ENCODE results near the gene TMEM59L.
"Not testable (repeated sequence)": the region's sequence is repeated elsewhere in the genome, so short reads cannot be mapped to it uniquely, and the experiment has no call there.

TMEM59L gene

GRCh38 chr19:18600692-18601397 is 11.8 kb upstream of the TMEM59L start:
- H3K4me3 Mint-ChIP-seq; DNase-seq; H3K36me3 Mint-ChIP-seq (ENCODE audit: insufficient read depth); H3K27ac Mint-ChIP-seq; ATAC-seq (replicated peaks); H3K9me3 Mint-ChIP-seq: not testable (repeated sequence)
- H3K27me3 Mint-ChIP-seq = peaks cover 35 to 72% of the 10 kb centered on the region in 2 donors
- peaks cover 8 to 16% of the 10 kb centered on the region in 2 donors for H3K4me1 Mint-ChIP-seq (ENCODE audit: low read depth in 2 of 2)

DNA sequence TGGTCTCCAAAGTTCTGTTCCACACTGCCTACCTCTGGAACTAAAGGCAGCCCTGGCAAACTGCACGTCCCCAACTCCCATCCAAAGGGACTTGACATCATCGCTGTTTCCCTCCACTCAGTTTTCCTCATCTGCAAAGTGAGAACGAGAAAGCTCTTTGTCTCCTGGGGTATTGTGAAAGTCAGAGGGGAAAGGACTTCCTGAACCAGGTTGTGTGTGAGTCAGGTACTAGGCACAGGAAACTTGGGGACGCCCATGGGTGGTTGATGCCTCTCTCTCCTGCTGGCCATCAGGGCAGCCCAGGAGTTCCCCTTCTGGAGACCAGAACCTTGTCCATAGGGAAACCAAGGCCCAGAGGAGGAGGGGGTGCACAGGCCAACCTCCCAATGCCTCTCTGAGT is 10.8 kb upstream of the TMEM59L start:
- Mint-ChIP-seq H3K4me1 (ENCODE audit: low read depth in 2 of 2) (peaks cover 7 to 10% of the 10 kb centered on the region in 2 donors), H3K9me3 (no peaks in the 10 kb centered on the region), H3K36me3 (ENCODE audit: insufficient read depth) (no peaks in the 10 kb centered on the region), H3K27me3 (peaks cover 35 to 72% of the 10 kb centered on the region in 2 donors), H3K27ac (no peak overlapping the region), H3K4me3 (no peak overlapping the region)
- no peak for ATAC-seq (replicated peaks)
- DNase-seq = no peak

DNA sequence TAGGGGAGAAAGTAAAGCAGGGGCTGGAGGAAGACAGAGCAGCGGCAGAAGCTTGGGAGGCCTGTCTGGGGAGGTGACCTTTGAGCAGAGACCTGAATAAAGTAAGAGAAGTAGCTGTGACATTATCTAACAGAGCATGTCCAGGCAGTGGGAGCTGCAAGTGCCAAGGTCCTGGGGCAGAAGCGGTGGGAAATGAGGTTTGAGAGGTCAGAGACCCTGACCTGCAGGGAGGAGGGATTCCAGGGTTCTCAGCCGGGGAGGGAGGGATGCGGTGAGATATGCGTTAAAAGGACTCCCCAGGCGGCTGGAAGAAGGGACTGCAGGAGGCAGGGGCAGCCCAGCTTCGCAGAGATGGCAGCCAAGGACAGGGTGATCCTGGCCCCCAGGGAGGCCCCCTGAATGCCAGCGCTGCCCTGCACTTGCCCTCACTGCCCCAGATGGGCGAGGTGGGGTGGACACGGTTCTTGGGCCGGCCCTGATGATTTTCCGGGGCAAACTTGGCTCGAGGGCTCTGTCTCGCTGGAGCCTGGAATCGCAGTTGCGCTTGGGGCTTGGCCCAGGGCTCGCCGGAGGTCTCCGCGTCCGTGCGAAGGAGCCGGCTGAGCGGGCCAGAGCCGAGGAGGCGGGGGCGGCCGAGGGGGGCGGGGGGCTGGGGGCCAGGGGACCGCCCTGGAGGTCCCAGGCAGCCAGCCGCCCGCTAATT is 9.3 kb upstream of the TMEM59L start:
- ATAC-seq (replicated peaks) = peak; percentile 74
- Mint-ChIP-seq H3K9me3 (no peaks in the 10 kb centered on the region), H3K27ac (no peak overlapping the region), H3K4me1 (ENCODE audit: low read depth in 2 of 2) (peaks cover 9 to 10% of the 10 kb centered on the region in 2 donors), H3K27me3 (peaks cover 46 to 84% of the 10 kb centered on the region in 2 donors), H3K36me3 (ENCODE audit: insufficient read depth) (no peaks in the 10 kb centered on the region), H3K4me3 (peak overlapping the region in 1 of 2 donors; percentile 45)
- DNase-seq = no peak

GRCh38 chr19:18603958-18604819 is 8.5 kb upstream of the TMEM59L start:
- DNase-seq = no peak
- Mint-ChIP-seq H3K36me3 (ENCODE audit: insufficient read depth) (no peaks in the 10 kb centered on the region), H3K27me3 (peaks cover 54 to 84% of the 10 kb centered on the region in 2 donors), H3K4me1 (ENCODE audit: low read depth in 2 of 2) (peaks cover 9 to 10% of the 10 kb centered on the region in 2 donors), H3K27ac (no peak overlapping the region), H3K4me3 (no peak overlapping the region), H3K9me3 (no peaks in the 10 kb centered on the region)
- ATAC-seq (replicated peaks) = no peak

DNA sequence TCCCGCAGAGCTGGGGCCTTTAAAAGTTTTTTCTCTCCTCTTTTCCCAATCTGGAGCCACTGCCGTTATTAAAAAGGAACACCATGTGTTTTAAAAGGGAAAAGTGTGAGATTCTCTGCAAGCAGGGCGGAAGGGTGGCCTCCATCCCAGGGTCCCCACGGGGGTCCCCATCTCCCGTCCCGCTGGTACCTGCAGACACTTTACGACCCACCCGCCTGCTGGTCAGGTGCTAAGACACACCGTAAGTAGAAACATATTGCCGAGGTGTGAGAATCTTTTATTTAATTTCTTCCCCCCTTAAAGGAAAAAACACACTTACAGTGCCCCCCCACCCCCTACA is 7.9 kb upstream of the TMEM59L start:
- Mint-ChIP-seq H3K27me3 (peaks cover 60 to 84% of the 10 kb centered on the region in 2 donors), H3K9me3 (no peaks in the 10 kb centered on the region), H3K27ac (no peak overlapping the region), H3K4me1 (ENCODE audit: low read depth in 2 of 2) (peaks cover 9 to 10% of the 10 kb centered on the region in 2 donors), H3K4me3 (no peak overlapping the region), H3K36me3 (ENCODE audit: insufficient read depth) (no peaks in the 10 kb centered on the region)
- DNase-seq (no peak), ATAC-seq (replicated peaks) (no peak)

DNA sequence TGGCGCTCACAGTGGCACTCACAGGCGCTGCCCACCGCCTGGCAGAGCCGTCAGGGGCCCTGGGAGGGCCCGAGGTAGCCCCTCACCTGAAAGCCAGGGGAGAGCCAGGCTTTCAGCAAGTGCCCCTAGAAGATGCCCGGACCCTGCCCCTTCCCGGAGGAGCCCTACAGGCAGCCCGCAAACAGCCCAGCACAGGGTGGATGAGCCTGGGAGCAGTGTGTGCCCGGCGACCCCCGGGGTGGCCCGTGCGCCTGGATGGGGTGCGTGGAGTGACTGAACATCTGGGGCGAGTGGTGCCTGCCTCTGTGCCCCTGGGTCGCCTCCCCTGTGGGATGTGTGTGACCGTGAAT is 7.5 kb upstream of the TMEM59L start:
- Mint-ChIP-seq H3K9me3 (no peaks in the 10 kb centered on the region), H3K27ac (no peak overlapping the region)
- no peak for ATAC-seq (replicated peaks)

DNA sequence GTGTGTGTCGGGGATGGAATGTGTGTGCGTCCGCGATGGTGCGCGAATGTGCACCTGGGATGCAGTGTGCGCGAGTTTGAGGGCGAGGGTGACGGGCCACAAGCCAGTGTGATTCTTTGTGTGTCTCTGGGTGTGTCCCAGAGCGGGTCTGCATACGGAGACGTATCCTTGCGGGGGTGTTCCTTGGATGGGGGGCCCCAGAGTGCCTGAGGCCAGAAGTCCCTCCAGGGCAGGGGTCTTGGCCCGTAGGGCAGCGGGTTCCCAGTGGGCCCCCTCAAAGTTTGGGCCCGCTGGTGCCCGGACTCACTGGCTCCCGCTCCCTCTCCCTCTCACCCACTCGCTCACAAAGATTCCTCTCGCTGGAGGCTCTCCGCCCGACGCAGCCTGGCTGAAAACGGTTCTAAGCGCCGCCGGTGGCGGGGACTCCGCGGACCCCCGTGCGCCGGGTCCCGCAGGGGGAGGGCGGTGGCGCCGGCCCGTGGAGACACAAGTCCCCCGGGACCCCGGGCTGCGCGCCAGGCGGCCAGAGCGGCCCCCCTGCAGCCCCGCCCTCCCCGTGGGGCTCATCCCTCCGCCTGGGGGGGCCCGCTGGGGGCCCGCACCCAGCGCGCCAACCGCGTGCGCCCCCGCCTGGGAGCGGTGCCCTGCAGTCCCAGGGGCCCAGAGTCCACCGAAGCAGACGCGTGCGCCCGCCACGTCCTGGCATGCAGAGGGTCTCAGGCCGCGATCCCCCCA is 7.0 kb upstream of the TMEM59L start:
- Mint-ChIP-seq H3K27ac (no peak overlapping the region), H3K36me3 (ENCODE audit: insufficient read depth) (no peaks in the 10 kb centered on the region), H3K9me3 (no peaks in the 10 kb centered on the region), H3K4me1 (ENCODE audit: low read depth in 2 of 2) (peaks cover 9 to 10% of the 10 kb centered on the region in 2 donors), H3K4me3 (peak overlapping the region; percentile 27 to 65), H3K27me3 (peaks cover 63 to 85% of the 10 kb centered on the region in 2 donors)
- ATAC-seq (replicated peaks) (no peak), DNase-seq (no peak)

More for the DNA sequence above, 7.5 kb upstream of the TMEM59L start:
- H3K4me1 Mint-ChIP-seq (ENCODE audit: low read depth in 2 of 2) = peaks cover 9 to 10% of the 10 kb centered on the region in 2 donors
- H3K36me3 Mint-ChIP-seq (ENCODE audit: insufficient read depth) = no peaks in the 10 kb centered on the region
- no peak for DNase-seq
- H3K4me3 Mint-ChIP-seq = peak overlapping the region; percentile 27 to 65
- H3K27me3 Mint-ChIP-seq = peaks cover 63 to 84% of the 10 kb centered on the region in 2 donors

DNA sequence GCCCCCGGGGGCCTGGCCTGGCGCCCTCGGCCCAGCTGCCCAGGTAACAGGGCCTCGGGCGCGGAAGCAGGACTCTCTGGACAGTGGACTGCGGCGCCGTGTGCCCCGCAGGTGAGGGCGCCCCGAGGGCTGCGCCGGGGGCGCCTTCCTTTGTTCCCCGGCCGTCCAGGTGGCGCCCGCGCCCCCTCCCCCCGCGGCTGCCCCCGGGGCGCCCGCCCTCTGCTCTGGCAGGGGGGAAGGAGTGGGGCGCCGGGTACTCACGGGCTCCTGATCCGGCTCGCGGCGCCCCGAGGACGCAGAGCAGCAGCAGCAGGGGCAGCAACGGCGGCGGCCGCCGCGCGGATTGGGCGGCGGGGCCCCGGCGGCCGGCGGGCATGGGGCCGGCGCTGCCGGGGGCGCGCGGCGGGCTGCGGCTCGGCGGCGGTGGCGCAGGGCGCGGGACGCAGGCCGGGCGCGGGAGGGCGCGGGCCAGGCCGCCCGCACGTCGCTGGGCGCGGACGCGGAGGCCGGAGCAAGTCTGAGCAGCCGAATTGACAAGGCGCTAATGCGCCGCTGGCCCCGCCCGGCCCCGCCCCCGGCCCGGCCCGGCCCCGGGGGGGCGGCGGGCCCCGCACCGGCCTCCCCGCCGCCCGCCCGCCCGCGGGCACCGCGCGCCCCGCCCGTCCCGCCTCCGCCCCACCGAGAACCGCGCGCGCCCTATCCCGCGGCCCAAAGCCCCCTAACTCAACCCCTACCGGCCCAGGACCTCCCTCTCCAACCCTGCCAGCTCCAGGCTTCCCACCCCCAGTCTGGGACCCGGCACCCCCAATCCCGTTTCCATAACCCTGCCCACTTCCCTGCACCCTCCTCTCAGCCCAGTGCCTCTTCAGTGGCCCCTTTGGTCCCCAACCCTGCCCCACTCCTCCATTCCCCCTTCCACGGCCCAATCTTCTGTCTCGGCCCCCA is 6.1 kb upstream of the TMEM59L start, which contains the start of gene CRLF1:
Gene CRLF1, minus strand, starts transcription at position 519 of the 945 bp plus-strand sequence. Its CDS starts 143 bp downstream, at position 376.
- Mint-ChIP-seq H3K27ac (no peak within 1 kb of the TSS), H3K4me1 (ENCODE audit: low read depth in 2 of 2) (peaks cover 13 to 15% of the 10 kb centered on the region in 2 donors), H3K27me3 (peaks cover 65 to 85% of the 10 kb centered on the region in 2 donors), H3K36me3 (ENCODE audit: insufficient read depth) (no peaks in the 10 kb centered on the region), H3K4me3 (peak within 1 kb of the TSS; percentile 47 to 65), H3K9me3 (no peaks in the 10 kb centered on the region)
- no peak for ATAC-seq (replicated peaks)
- DNase-seq = no peak

- Mint-ChIP-seq H3K27me3 (peaks cover 64 to 85% of the 10 kb centered on the region in 2 donors), H3K4me3 (peak overlapping the region; percentile 47 to 52), H3K27ac (no peak overlapping the region), H3K36me3 (ENCODE audit: insufficient read depth) (peaks cover 3% of the 10 kb centered on the region), H3K9me3 (no peaks in the 10 kb centered on the region), H3K4me1 (ENCODE audit: low read depth in 2 of 2) (peaks cover 20 to 21% of the 10 kb centered on the region in 2 donors)
- DNase-seq = no peak
- no peak for ATAC-seq (replicated peaks)
Observed at GRCh38 chr19:18607226-18608101, 5.2 kb upstream of the TMEM59L start.

DNA sequence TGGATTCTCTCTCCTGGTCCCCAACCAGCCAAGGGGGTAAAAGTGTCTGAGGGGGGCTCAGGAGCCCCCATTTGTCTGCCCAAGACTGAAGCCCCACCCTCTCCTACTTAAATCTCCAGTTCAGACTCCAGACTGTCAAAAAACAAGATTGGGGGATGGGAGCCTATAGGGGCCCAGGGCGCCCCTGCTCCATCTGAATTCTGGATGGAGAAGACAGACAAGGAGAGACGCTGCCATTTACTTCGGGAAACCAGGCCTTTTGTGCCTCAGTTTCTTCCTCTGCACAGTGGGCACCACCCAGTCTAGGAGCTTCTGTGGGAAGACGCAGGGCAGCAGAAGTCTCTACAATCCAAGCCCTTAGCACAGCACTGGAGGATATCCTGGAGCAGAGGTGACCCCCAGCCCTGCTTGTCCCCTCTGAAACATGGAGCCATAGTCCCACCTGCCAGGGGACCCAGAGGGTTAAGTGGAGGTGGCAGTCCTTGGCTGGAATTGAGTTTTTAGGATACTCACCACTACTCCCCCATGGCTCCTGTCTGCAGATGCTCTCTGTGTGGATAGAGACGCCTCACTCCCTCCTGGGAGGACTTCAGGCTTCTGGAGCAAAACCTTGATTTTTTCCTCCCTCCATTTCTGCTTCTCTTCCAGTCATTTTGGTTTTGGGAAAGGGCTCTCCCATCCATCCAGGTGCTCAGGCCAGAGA is 4.4 kb upstream of the TMEM59L start:
- Mint-ChIP-seq H3K9me3 (no peaks in the 10 kb centered on the region), H3K27me3 (peaks cover 63 to 85% of the 10 kb centered on the region in 2 donors), H3K4me1 (ENCODE audit: low read depth in 2 of 2) (peaks cover 19 to 21% of the 10 kb centered on the region in 2 donors), H3K36me3 (ENCODE audit: insufficient read depth) (peaks cover 3% of the 10 kb centered on the region), H3K27ac (no peak overlapping the region), H3K4me3 (peak overlapping the region; percentile 47 to 52)
- ATAC-seq (replicated peaks) (no peak), DNase-seq (no peak)

All from effector memory CD8-positive, alpha-beta T cell (primary cell).